ENCODE results near the gene TCFL5.

TCFL5 gene

DNA sequence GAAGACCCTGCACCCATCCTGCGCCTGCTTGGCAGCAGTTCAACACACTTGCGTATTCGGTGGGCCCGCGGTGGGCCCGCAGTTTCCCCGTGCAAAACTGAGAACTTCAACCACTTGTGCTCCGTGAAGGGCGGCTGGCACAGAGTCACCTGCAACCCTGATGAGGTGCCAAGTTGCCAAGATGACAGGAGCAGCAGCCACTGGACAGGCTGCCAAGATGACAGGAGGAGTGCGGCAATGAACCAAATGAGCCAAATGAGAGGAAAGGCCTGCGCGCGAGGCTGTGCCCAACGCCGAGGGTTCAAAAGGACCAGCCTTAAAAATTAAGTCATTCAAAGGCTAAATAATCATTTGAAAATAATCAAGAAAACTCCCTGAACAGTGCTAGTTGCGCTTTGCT lies 44.6 kb upstream of the TCFL5 start:
- Histone ChIP-seq H3K79me2 (ENCODE audit: low read length) (peaks cover 42% of the 10 kb centered on the region), H3K9me3 (replicated peaks; ENCODE audit: insufficient read depth, low read length) (no peaks in the 10 kb centered on the region), H3K4me3 (ENCODE audit: low read length) (no peak overlapping the region), H4K20me1 (ENCODE audit: insufficient read depth, low read length) (peaks cover 10% of the 10 kb centered on the region; the same call in 1 of the 2 replicates), H3K9ac (ENCODE audit: low read length) (no peak overlapping the region), H3K27ac (ENCODE audit: low read length) (no peak overlapping the region), H3K36me3 (replicated peaks; ENCODE audit: insufficient read depth, low read length) (peaks cover 28% of the 10 kb centered on the region), H3K27me3 (replicated peaks; ENCODE audit: insufficient read depth, low read length) (no peaks in the 10 kb centered on the region), H3K9me2 (replicated peaks; ENCODE audit: insufficient read depth, low read length) (no peaks in the 10 kb centered on the region), H3K4me2 (ENCODE audit: low read depth, low read length) (no peak overlapping the region), H2AFZ (ENCODE audit: low read length) (no peak overlapping the region), H3K4me1 (ENCODE audit: low read length) (no peaks in the 10 kb centered on the region), H3F3A (ENCODE audit: insufficient read depth, low read length) (0 out of 2 replicates have a peak, but pooled peaks cover 10% of the 10 kb centered on the region)
- no peak for DNase-seq
- TF ChIP-seq EZH2 (optimal IDR thresholded peaks at IDR 0.05; ENCODE audit: low read depth, low read length) (no peak), EZH2phosphoT487 (IDR thresholded peaks at IDR 0.05; ENCODE audit: low read length) (no peak)
- TF ChIP-seq, protein P1, sequence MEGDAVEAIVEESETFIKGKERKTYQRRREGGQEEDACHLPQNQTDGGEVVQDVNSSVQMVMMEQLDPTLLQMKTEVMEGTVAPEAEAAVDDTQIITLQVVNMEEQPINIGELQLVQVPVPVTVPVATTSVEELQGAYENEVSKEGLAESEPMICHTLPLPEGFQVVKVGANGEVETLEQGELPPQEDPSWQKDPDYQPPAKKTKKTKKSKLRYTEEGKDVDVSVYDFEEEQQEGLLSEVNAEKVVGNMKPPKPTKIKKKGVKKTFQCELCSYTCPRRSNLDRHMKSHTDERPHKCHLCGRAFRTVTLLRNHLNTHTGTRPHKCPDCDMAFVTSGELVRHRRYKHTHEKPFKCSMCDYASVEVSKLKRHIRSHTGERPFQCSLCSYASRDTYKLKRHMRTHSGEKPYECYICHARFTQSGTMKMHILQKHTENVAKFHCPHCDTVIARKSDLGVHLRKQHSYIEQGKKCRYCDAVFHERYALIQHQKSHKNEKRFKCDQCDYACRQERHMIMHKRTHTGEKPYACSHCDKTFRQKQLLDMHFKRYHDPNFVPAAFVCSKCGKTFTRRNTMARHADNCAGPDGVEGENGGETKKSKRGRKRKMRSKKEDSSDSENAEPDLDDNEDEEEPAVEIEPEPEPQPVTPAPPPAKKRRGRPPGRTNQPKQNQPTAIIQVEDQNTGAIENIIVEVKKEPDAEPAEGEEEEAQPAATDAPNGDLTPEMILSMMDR (IDR thresholded peaks at IDR 0.05; ENCODE audit: low read length): no peak

DNA sequence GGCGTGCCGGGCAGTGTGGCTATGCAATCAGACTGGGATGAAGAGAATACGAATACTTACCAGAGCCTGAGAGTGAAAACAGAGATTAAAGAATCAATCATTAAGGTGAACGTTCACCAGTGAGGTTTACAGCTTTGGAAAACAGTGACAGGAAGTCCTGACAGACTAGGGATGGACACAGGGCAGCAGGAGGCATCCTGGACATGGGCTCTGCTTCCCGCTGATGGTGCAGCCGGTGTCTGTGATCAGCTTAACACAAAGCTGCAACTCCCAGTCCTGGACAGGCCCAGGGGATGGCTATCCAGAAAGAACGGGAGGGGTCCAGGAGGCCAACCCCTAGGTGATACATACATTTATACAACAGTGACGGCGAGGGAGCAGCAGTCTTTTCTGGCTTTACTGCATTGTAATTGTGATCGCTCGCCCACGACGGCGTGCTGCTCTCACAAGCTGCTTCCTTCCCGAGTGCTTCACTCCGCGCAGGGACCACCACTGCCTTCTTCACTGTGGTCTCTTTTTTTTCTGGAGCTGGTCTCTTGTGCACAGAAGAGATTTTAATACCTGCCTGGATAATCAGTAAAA lies 44.0 kb upstream of the TCFL5 start:
- no peak overlapping the region for H3K4me2 ChIP-seq (ENCODE audit: low read depth, low read length)
- peaks cover 10% of the 10 kb centered on the region; the same call in 1 of the 2 replicates for H4K20me1 ChIP-seq (ENCODE audit: insufficient read depth, low read length)
- H3K9ac ChIP-seq (ENCODE audit: low read length): no peak overlapping the region

DNA sequence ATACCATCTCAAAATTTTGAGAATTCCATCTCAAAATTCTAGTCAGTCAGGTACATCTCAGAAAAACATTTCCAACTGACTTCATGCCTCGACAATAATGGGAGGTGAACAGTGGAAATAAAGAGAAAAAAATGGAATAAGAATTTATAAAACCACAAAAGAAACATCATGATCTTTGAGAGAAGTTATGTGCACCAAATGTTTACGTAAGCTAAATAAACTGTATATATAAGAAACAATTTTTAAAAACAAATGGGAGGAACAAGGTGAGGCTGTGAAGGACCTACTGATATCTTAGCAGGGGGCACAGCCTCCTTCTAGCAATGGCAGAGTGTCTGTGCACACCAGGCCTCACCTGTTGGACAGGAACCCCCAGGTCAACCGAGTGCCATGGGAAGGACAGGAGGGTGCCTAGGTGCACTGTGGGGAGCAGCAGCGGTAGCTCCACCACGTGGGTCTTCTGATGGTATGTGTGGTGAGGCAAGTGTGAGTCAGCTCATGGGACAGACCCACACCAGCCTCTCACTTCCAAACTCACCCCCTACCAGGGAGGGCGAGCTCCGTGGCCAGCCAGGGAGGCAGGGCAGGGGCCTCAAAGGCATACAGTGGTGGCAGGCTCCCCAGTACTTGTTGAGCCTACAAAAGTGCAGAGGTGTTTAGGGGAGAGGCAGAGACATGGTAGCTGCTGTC lies 41.4 kb upstream of the TCFL5 start:
- no peak overlapping the region for H3K4me3 ChIP-seq (ENCODE audit: low read length)
- H4K20me1 ChIP-seq (ENCODE audit: insufficient read depth, low read length): 0 out of 2 replicates have a peak, but pooled peaks cover 8% of the 10 kb centered on the region
- no peak overlapping the region for H3K9ac ChIP-seq (ENCODE audit: low read length)
- no peaks in the 10 kb centered on the region for H3K9me3 ChIP-seq (replicated peaks; ENCODE audit: insufficient read depth, low read length)
- peaks cover 11% of the 10 kb centered on the region for H3K79me2 ChIP-seq (ENCODE audit: low read length)
- H2AFZ ChIP-seq (ENCODE audit: low read length): no peak overlapping the region
- peaks cover 17% of the 10 kb centered on the region; the same call in 1 of the 2 replicates for H3F3A ChIP-seq (ENCODE audit: insufficient read depth, low read length)
- no peak for TF ChIP-seq EZH2phosphoT487 (IDR thresholded peaks at IDR 0.05; ENCODE audit: low read length)
- TF ChIP-seq, protein P1 (IDR thresholded peaks at IDR 0.05; ENCODE audit: low read length): no peak
- no peak for TF ChIP-seq EZH2 (optimal IDR thresholded peaks at IDR 0.05; ENCODE audit: low read depth, low read length)
- no peaks in the 10 kb centered on the region for H3K27me3 ChIP-seq (replicated peaks; ENCODE audit: insufficient read depth, low read length)
- peaks cover 18% of the 10 kb centered on the region; the same call in 1 of the 2 replicates for H3K36me3 ChIP-seq (replicated peaks; ENCODE audit: insufficient read depth, low read length)
- H3K27ac ChIP-seq (ENCODE audit: low read length): no peak overlapping the region
- DNase-seq: no peak
- H3K4me1 ChIP-seq (ENCODE audit: low read length): peaks cover 10% of the 10 kb centered on the region
- no peaks in the 10 kb centered on the region for H3K9me2 ChIP-seq (replicated peaks; ENCODE audit: insufficient read depth, low read length)
- H3K4me2 ChIP-seq (ENCODE audit: low read depth, low read length): no peak overlapping the region

More for the DNA sequence above, 44.0 kb upstream of the TCFL5 start:
- peaks cover 16% of the 10 kb centered on the region; the same call in 1 of the 2 replicates for H3F3A ChIP-seq (ENCODE audit: insufficient read depth, low read length)
- H3K79me2 ChIP-seq (ENCODE audit: low read length): peaks cover 36% of the 10 kb centered on the region
- no peaks in the 10 kb centered on the region for H3K9me2 ChIP-seq (replicated peaks; ENCODE audit: insufficient read depth, low read length)
- no peak for DNase-seq
- H3K36me3 ChIP-seq (replicated peaks; ENCODE audit: insufficient read depth, low read length): peaks cover 27% of the 10 kb centered on the region
- H3K27me3 ChIP-seq (replicated peaks; ENCODE audit: insufficient read depth, low read length): no peaks in the 10 kb centered on the region
- H3K9me3 ChIP-seq (replicated peaks; ENCODE audit: insufficient read depth, low read length): no peaks in the 10 kb centered on the region
- TF ChIP-seq EZH2 (optimal IDR thresholded peaks at IDR 0.05; ENCODE audit: low read depth, low read length) (no peak), EZH2phosphoT487 (IDR thresholded peaks at IDR 0.05; ENCODE audit: low read length) (no peak)
- TF ChIP-seq, protein P1 (IDR thresholded peaks at IDR 0.05; ENCODE audit: low read length): no peak
- no peak overlapping the region for H2AFZ ChIP-seq (ENCODE audit: low read length)
- no peaks in the 10 kb centered on the region for H3K4me1 ChIP-seq (ENCODE audit: low read length)
- H3K4me3 ChIP-seq (ENCODE audit: low read length): no peak overlapping the region
- no peak overlapping the region for H3K27ac ChIP-seq (ENCODE audit: low read length)
